ENCODE data around the gene WNT4. TPM values are rescaled to one million over a fixed set of nuclear protein-coding genes. Genes with fewer than 3 reads are reported as not detected.

Gene WNT4
- polyA plus RNA-seq, 12 donors, result 0.99 to 8.5 (median 5.1) TPM; not detected in 2

DNA sequence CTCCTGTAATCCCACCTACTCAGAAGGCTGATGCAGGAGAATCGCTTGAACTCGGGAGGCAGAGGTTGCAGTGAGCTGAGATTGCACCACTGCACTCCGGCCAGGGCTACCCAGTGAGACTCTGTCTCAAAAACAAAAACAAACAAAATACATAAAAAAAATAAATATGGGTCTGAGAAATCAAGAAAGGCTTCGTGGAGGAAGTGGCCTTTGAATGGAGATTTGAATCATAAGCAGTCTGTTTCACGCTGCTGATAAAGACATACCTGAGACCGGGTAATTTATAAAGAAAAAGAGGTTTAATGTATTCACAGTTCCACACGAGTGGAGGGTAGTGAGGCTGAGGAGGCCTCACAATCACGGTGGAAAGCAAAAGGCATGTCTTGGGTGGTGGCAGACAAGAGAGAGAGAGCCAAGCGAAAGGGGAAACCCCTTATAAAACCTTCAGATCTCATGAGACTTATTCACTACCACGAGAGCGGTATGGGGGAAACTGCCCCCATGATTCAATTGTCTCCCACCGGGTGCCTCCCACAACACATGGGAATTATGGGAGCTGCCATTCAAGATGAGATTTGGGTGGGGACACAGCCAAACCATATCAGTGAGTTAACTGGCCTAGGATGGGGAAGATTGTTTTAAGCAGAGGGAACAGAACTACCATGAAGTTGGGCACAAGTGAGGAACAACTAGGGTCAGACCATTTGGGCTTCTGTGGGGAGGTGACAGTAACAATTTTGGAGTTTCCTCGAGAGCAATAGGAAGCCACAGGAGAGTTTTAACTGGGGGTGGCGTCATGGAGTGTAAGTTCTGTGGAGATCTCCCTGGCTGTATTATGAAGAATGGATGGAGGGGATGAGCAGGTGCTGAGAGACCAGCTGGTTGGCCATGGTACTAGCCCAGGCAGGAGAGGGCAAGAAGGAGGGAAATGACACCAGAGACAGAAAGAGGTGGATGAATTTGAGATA lies 22.2 kb upstream of the WNT4 start:
- no peak for DNase-seq

DNA sequence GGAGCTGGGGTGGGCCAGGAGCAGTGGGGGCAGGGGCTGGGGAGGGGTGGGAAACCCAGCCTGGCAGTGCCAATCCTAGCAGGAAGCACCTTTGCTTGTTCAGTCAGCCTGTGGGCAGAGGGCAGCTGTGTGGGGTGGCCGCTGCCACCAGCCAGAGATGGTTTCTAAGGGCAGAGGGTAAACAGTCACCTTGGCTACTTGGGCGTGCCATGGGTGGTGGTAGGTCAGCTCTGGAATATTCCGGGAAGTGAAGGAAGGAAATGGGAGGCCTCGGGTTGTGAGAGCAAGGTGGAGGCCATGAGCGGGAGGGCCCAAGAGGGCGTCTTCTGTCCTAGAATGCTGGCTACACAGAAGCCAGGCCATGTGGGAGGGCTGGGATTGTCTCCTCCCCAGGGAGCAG lies 20.7 kb upstream of the WNT4 start:
- no peak for DNase-seq

DNA sequence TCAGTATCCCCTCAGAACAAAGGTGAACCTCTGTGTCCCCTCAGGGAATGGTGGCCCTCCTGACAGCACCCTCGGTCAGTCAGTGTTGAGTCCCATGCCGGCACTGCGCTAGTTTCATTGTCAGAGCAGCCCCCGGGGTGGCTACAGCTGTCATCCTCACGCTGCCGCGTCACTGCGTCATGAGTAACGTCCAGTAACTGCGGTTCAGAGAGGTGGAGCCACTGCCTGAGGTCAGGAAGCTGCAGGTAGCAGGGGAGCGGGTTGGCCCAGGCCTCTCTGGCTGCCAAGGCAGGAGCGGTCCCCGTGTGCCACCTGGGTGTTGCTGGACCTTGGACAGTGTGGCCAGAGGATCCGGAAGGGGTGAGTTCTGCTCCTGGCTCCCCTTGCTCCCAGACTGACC lies 20.2 kb upstream of the WNT4 start:
- DNase-seq, result no peak

DNA sequence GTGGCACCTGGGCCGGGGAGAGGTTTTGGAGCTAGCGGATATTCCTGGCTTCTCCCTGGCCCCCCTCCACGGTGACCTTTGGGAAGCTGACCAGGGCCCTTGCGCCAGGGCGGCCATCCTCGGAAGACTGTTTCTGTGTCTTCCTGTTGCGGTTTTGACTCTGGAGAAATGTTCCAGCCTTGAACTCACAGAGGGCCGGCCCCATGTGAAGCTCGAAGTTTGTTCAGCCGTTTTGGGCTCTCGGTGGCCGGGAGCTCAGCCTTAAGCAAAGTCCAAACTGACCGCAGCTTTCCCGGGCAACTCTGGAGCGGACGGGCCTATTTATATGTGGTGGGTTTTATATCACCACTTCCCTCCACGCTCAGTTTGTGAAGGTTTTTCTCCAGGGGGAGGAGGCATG lies 17.0 kb upstream of the WNT4 start:
- DNase-seq, result no peak

DNA sequence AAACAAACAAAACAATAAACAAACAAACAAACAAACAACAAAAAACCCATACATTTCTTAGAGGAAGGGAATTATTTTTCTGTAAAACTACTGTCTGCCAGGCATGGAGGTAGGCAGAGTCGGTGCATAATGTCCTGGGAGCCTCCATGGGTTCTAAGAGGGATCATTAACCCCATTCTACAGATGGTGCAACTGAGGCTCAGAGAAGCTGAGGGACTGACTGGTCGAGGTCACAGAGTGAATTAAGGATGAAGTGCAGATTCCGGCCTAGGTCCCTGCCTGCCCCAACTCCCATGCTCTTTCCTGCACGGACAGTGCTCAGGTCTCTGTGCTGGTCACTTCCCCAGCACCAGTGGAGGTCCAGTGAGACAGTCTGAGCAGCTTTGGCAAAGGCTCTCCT lies 15.8 kb upstream of the WNT4 start:
- no peak for DNase-seq

DNA sequence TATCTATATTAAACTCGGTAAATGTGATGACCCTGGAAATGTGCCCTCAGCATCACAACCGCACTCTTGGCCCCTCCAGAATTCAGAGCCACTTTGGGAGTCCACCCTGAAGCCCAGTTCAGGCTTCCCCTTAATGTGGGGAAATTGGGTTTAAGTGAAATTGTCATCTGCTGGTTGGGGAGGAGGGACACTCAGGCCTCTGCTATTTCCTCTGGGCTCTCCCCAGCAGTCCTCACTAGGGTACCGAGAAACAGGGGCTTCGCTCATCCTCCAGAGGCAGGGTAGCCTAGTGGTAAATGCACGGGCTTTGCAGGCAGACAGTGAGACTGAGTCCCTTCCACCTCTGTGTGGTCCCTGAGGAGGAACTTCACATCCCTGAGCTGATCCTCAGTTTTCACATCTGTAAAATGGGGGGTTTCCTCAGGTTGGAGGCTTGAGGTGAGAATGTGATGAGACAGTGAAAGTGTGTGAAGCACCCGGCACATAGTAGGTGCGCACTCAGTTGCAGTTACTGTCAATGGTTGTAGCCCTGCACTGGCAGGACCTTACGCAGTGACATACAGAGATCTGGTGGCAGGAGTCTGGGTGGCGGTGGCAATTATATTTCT lies 14.6 kb upstream of the WNT4 start:
- DNase-seq, result no peak

DNA sequence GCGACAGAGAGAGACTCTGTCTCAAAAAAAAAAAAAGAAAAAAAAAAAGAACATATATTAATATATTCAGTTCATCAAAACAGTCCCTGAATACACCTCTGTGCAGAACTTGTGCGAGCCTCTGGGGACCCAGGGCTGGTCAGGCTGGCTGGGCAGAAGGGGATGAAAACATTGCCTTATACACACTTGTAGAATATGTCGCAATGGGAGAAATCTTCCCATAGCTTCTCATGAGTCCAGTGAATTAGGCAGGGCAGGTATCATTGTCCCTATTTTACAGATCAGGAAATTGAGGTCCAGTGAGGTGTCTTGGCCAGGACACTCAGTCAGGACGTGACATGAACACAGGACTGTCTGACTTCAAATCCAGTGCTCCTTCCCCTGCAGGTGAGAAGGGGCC lies 12.6 kb upstream of the WNT4 start:
- DNase-seq, result no peak

DNA sequence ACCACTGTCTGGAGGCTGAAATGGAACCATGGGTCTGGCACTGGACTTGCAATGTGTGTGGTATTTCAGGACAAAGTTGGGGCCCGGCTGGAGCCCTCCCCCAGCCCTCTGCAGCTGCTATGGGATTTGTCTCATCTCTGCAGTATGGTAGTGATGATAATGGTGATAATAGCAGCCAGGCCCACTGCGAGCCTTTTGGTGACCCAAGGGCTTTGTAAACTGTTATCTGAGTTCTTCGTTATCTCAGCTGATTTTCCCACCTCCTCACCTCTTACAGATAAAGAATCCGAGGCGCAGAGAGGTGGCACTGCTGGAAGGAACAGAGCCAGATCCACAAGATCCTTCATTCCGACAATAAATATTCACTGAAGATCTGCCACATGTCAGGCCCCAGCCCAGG lies 11.7 kb upstream of the WNT4 start:
- no peak for DNase-seq

DNA sequence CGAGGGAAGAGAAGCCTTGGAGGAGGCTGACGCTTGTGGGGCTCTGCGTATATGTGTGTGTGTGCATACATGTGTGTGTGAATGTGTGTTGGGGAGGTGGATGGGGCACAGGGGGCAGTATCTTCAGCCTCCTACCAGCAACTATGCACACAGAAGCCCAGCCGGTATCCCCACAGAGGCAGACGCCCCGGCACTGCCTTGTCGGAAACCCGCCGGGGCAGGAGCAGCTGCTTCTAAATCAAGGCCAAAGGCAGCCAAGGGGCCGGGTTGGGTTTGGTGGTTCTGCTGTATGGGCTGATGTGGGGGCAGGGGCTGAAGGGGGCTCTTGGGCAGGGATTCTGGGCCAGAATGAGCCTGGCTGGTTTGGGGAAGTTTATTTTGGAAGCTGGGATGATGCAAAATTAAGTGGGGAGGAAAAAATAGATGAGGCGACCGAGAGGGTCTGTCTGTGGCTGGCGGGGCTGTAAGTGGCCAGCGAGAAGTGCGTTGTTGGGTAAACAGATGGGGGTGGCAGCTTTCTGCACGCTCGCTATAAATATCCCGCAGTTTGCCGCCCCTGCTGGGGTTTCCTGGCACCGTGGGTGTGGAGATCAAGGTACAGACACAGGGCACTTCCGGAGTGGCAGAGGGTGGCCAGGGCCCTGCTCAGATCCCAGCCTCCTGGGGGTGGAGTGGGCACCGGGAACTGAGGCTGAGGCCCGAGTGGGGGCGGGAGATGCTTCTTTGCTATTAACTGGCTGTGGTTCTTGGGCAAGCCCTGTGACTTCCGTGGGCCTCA lies 11.0 kb upstream of the WNT4 start:
- DNase-seq, result no peak

DNA sequence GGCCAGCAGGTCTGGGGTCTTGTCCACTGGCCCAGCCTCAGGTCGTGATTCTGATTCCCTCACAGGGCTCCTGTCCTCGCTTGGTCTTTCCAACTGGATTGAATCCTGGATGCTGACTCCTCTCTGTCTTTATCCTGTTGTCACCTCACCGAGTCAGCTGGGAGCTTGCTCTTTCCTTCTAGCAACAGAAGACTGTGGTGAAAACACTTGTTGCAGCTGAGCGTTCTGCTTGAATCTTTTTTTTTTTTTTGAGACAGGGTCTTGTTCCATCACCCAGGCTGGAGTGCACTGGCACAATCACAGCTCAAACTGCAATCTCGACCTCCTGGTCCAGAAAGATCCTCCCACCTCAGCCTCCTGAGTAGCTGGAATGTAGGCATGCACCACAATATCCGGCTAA lies 8.0 kb upstream of the WNT4 start:
- no peak for DNase-seq

DNA sequence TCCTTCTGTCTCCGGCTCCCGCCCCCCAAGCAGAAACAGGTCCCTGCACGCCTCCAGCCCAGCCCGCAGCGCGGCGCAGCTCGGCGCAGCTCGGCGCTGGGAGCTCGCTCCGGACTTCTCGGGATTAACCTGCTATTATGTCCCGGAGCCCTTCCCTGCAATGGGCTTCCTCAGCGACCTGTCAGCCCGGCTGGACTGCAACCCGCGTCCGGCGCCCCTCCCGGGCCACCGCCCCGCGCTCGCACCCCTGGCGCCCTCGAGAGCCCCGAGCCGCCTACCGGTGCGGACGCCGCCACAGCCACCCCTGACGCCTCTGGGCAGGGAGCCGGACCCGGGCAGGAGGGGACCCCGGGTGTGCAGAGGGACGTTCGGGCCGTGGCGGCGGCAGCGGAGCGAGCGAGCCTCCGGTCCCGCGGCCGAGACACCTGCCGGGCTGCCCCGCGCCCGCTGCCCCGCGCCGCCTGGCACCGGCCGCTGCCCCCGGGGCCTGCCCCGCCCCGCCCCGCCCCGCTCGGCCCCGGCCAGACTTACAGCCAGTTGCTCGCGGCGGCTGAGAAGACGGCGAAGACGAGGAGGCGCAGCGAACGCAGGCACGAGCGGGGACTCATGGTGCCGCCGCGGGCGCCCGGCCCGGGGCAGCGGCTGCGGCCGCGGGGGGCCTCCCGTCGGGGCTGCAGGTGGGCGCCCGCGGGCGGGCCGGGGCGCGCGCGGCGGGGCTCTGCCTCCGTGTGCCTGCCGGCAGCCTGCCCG lies 407 bp downstream of the WNT4 start:
- no peak for DNase-seq

DNA sequence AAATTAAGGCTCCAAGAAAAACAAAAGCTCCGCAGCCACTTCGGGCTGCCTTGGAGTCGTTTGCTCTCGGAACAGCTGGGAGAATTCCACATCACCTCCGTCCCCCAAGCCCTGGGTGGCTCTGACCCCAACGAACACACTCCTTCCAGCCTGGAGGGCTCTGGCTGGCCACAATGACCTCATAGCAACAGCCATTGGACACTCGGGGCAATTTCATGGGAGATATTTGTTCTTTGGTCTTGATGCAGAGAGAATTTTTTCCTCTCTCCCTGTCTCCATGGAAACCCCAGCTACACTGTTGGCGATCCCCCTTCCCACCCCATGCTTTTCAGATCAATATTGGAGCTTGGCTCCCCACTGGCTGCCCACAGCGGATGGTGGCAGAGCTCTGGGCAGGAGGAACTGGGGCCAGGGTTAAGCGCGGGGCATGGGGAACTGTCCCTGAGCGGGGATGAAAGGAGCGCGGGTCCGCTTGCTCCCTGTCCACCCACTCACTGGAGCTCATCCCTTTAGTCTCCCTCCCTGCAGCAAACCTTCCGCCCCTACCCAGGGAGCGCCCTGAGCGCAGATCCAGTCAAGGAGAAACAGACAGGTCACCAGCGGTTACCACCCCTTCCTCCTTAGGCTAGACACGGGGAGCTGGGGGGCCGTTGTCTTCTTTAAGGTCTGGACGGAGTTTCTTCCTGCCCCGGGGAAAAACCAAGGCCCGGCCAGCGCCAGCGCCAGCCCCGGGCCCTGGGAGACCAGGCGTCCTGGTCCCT lies 1.2 kb downstream of the WNT4 start:
- no peak for DNase-seq

DNA sequence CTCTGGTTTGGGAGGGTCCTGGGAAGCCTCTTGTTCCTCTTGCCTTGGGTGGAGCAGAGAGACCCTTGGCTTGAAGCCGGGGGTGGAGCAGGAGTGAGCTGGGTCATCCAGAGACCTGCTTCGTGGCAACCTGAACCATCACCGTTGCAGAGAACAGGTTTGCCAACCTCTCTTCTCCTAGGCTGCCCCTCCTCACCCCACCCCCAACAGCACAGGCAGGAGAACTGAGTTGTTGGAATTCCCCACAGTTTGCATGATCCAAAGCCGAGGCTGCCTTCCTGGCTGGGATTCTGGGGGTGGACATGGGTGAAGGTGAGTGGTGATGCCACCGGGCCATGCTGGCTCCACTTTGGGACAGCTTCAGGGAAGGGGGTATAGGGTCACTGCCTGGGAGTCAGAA lies 2.2 kb downstream of the WNT4 start:
- no peak for DNase-seq

DNA sequence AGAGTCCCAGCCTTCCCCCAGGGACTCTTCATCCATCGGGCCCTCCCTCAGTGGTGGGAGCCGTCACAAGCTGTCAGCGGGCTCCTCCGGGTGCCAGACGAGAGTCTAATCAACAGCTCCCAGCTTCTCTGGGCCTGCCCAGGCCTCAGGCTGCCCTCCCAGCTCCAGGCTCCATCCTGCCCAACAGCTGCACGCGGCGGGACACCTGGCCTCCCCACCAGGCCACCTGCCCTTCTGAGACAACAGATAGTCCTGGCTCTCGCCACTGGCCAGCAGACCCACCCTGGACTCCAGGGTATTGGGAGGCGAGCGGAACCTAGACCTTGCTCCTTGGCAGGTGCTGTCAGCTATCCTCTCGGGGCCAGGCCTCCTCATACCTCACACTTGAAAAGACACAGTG lies 3.1 kb downstream of the WNT4 start:
- DNase-seq, result no peak

DNA sequence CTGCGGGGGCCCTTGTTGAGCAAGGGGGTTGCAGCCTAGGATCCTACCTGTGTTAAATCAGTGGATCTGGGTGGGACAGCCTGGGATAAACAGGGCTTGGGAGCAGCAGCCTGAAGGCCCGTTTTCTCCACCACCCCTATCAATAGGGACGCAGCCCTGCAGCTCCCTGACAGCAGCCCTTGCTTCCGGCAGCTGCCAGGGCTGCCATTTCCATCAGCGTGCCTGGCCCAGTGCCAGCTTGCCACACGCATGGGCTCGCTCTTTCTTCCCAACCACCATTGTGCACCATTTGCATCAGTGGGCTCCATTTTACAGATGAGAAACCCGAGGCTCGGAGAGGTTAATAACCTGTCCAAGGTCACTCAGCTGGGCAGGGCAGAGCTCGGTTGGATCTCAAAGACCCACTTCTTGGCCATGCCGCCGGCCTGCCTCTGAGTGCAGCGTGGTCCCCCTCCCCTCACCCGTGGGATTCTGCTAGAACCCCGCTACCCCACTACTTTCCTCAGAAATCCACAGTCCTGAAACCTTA lies 3.8 kb downstream of the WNT4 start:
- DNase-seq, result no peak

DNA sequence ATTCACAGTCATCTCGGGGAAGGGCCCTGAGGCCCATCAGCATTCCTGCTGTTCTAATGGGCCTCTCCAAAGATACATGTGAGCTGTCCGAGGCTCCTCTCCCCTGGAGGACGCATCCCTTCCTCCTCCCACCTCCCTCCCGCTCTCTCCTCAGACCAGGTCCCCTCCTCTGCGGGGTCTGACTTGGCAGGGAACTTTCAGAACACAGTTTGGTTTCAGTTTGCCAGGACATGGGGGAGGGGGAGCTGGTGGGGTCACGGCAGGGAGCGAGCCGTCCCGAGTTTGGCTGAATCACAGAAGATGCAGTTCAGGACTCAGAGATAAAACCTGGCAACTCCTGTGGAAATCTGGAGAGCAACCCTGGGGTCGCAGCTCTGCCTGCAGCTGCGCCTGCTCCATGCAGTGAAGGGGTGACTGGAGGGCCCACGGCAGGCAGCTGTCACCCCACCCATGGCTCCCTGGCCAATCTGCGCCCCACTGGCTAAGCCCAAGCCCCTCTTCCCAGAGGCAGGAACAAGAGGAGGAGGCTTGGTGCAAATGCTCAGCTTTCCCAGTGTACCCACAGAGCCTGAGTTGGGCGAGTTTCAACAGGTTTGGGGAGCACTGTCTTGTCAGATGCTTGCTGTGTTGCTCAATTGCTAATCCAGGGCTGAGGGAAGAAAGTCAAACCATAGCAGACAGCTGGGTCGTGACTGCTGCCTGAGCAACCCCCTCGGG lies 5.7 kb downstream of the WNT4 start:
- no peak for DNase-seq

DNA sequence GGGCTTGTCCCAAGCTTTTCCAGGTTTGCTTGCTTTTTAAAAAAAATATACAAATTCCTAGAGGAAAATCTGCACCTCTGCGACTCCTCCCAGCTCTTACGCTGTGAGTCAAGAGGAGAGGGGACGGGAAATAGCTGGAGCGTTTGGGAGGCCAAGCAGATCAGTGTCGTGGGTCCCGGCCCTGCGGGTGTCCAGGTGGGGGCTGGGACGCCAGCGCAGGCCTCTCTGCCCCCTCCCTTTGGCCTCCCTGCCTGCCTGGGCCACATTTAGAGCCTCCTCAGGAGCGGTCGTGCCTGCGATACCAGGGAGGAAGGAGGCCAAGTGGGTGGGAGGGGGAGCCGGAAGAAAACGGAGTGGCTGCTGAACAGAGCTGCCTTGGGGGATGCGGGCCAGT lies 9.0 kb downstream of the WNT4 start:
- DNase-seq, result no peak

DNA sequence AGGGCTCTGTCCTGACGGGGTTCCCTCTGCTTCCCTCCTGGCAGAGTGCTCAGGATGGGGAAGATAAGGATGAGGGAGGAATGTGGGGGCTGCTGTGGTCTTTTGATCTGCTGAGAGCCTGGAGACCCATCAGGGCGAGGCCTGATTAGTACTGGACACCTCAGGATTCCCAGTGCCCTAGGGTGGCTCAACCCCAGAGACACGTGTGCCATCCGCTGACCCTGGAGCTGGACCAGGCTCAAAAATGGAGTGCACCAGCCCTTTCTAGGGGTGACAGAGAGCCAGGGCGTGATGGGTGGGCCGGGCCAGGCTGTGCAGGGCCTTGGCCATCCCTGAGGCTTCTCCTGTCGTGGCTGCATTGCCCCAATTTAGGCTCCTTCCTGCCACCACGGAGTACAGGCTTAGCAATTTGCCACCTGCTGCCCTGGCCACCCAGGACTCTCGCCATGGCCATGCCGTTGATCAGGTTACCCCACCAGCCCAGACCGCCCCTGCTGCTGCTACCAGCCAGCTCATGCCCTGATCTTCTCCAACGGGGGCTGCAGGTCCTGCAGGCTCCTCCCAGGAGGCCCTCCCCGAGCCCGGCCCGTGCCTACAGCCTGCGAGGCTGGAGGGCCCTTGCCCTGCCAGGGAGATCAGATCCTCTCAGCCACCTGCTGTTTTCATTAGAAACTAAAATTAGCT lies 9.5 kb downstream of the WNT4 start:
- no peak for DNase-seq

DNA sequence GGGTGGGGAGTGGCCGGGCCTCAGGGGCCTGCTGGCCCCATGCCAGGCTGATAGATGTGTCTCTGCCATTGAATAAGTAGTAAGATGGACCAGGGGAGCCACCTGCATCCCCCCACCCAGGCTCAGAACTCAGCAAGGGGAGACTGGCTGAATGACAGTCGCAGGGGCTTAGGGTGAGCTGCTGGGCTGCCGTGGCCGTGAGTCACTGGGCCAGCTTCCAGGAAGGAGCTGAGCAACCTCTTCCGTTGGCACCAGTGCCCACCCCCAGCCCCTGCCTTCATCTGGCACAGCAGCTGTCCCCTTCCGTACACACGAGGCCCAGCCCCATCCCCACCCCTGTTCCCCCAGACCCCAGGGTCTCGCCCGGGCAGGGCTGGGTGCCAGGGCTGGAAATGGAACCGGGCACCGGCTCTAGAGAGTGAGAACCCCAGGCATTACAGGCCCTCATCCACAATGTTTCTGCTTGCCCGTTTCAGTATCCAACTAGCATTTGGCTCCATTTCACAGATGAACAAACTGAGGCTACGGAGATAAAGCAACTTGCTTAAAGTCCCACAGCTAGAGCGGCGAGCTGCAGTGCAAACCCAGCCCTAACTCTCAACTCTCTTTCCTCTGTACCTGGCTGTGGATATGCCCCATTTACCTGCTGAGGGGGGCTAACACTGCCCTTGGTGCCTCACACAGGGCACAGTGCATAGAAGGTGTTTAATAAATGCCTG lies 10.2 kb downstream of the WNT4 start:
- DNase-seq, result no peak

Data from muscle of arm (tissue), 12 donors.